ENCODE results near the gene USP54. TPM values are rescaled to one million over a fixed set of nuclear protein-coding genes. Genes with fewer than 3 reads are reported as not detected.

The USP54 gene
- total and polyA plus RNA-seq, 8 donors = 12.1 to 49.9 (median 25.5) TPM

DNA sequence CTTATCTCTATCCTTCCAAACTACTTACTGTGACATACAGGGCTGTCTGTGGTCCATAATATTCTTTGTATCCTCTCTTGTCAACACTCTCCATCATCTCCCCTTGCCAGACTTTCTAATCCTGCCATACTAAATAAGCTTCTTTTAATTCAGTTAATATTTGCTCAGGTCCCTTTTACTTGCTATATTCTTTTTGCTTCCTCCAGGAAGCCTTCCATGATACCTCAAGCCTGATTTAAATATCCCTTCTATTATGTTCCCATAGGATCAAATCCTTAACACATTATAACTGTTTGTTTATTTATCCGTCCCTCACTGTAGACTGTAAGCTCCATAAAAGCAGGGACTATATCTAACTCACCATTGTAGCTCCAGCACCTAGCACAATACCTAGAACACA, 88.1 kb downstream of the USP54 start:
- TF ChIP-seq, protein P1, sequence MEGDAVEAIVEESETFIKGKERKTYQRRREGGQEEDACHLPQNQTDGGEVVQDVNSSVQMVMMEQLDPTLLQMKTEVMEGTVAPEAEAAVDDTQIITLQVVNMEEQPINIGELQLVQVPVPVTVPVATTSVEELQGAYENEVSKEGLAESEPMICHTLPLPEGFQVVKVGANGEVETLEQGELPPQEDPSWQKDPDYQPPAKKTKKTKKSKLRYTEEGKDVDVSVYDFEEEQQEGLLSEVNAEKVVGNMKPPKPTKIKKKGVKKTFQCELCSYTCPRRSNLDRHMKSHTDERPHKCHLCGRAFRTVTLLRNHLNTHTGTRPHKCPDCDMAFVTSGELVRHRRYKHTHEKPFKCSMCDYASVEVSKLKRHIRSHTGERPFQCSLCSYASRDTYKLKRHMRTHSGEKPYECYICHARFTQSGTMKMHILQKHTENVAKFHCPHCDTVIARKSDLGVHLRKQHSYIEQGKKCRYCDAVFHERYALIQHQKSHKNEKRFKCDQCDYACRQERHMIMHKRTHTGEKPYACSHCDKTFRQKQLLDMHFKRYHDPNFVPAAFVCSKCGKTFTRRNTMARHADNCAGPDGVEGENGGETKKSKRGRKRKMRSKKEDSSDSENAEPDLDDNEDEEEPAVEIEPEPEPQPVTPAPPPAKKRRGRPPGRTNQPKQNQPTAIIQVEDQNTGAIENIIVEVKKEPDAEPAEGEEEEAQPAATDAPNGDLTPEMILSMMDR (IDR thresholded peaks at IDR 0.05) = no peak
- no peak for DNase-seq
- 84 to 97% methylated on average over 1 of the region's 1 CpG for WGBS, 2 donors
- intact Hi-C loops (cut with DNase I) = no loop called here
- Histone ChIP-seq H3K4me3 (no peak overlapping the region), H3K36me3 (peaks cover 0 to 26% (median 0%) of the 10 kb centered on the region in 3 donors), H3K27me3 (no peaks in the 10 kb centered on the region), H3K4me1 (no peaks in the 10 kb centered on the region), H3K9me3 (no peaks in the 10 kb centered on the region), H3K27ac (no peak overlapping the region)
- no peak for ATAC-seq
- no peak for FAIRE-seq

DNA sequence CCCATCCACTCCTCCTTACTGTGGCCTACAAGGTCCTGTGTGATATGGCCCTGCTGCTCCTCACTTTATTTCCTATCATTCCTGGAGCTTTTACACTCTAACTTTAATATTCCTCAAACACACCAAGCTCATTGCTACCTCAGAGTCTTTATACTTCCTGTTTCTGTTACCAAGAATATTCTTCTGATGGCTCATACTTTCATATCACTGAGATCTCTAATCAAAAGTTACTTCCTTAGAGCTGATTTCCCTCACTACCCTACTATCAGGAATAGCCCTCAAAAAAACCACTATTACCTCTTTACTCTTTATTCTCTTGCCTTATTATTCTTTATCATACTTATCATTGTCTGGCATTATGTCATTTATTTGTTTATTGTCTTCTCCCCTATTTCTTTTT, 89.5 kb downstream of the USP54 start:
- peaks cover 0 to 26% (median 0%) of the 10 kb centered on the region in 3 donors for H3K36me3 ChIP-seq
- H3K9me3 ChIP-seq = no peaks in the 10 kb centered on the region
- TF ChIP-seq, protein P1 (IDR thresholded peaks at IDR 0.05) = no peak
- H3K4me1 ChIP-seq = no peaks in the 10 kb centered on the region
- intact Hi-C loops (cut with DNase I) = no loop called here
- no peak for FAIRE-seq
- peak in 1 of 4 donors; percentile 29 for ATAC-seq
- H3K27ac ChIP-seq = no peak overlapping the region
- no peak overlapping the region for H3K4me3 ChIP-seq
- no peaks in the 10 kb centered on the region for H3K27me3 ChIP-seq
- DNase-seq = no peak

DNA sequence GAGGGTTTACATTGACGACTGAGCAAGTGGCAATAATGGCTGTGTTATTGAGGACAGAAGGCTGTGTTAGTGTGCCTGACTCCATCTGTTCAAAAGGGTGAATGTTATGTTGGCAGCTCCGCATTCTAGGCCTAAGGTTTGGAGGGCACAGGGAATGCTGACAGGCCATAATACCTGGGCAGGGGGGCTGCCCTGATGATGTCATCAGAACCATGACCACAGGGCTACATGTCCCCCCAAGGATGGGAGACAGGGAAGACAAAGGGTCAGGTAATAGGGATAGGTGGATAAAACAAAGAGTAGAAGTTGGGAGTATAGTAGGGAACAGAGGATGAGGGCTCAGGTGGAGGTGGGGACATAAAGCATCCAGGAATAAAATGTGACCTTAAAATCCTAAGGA, 93.5 kb downstream of the USP54 start:
- Histone ChIP-seq H3K27ac (no peak overlapping the region), H3K27me3 (no peaks in the 10 kb centered on the region), H3K36me3 (peaks cover 0 to 14% (median 0%) of the 10 kb centered on the region in 3 donors), H3K9me3 (no peaks in the 10 kb centered on the region), H3K4me1 (peaks cover 0 to 24% (median 11%) of the 10 kb centered on the region in 3 donors), H3K4me3 (no peak overlapping the region)
- DNase-seq (no peak), FAIRE-seq (no peak), ATAC-seq (no peak)
- TF ChIP-seq, protein P1 (IDR thresholded peaks at IDR 0.05) = no peak
- 81 to 91% methylated on average over 2 of the region's 2 CpGs for WGBS, 2 donors
- intact Hi-C loops (cut with DNase I) = no loop called here

DNA sequence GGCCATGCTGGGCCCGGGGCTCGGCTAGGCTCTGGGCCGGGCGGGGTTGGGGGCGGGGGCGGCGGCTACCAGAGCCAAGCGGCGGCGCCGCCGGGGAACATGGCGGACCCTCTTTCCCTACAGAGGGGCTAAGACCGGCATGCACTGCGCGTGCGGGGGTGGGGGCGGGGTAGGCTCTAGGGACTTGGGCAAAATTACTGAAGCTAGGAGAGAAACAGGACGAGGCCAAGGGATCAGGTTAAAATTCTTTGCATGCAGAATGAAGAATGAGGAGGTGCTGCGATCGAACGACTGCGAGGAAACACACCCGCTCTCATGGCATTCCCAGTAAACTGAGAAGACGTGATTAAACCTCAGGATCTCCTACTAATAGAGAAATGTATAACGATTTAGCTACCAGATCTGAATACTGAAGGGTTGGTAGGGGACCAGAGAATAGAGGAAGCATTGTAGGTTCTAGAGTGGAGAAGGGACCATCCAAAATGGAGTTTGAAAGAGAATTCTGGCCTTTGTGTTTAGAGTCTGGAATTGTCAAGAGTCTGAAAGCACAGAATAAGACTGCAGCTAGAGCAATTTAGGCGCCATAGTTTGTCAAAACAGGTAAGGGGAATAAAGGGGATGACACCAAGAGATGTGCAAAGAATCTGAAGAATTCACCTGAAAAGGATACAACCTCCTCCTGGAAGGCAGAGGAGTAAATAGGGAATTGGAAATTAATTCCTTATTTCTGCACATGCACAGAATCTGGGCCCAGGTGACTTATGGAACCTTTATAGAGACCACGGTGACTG, 95.1 kb downstream of the USP54 start, which contains the start of gene PPP3CB:
Gene PPP3CB (minus strand): TSS at position 141 of the 791 bp plus-strand sequence. CDS start 135 bp downstream, at position 6.
- Histone ChIP-seq H3K27ac (peak within 1 kb of the TSS; percentile 85 to 96 (median 92)), H3K27me3 (no peaks in the 10 kb centered on the region), H3K4me3 (peak within 1 kb of the TSS; percentile 66 to 95 (median 85)), H3K9me3 (no peaks in the 10 kb centered on the region), H3K36me3 (peaks cover 0 to 14% (median 0%) of the 10 kb centered on the region in 3 donors), H3K4me1 (peaks cover 0 to 24% (median 11%) of the 10 kb centered on the region in 3 donors)
- DNase-seq = peak; percentile 89 to 92 (median 90)
- intact Hi-C loops (cut with DNase I) = no loop called here
- FAIRE-seq = no peak
- peak; percentile 82 to 89 (median 86) for ATAC-seq
- 5 to 7% methylated on average over 24 to 28 of the region's 28 CpGs for WGBS, 2 donors
- TF ChIP-seq, protein P1 (IDR thresholded peaks at IDR 0.05) = no peak

All from pancreas (tissue), 10 donors.